ENCODE data around the gene EREG. TPM values are rescaled to one million over a fixed set of nuclear protein-coding genes. Genes with fewer than 3 reads are reported as not detected.
"Not testable (repeated sequence)": the region's sequence is repeated elsewhere in the genome, so short reads cannot be mapped to it uniquely, and the experiment has no call there.

EREG gene
- total RNA-seq, 2 donors from 2014 or later: 1.1 to 7.8 TPM

- no peak overlapping the region for H3K27ac ChIP-seq
- no peaks in the 10 kb centered on the region for H3K27me3 ChIP-seq (replicated peaks; ENCODE audit: insufficient read depth)
- H3K9me3 ChIP-seq: peaks cover 9% of the 10 kb centered on the region
- H3K4me1 ChIP-seq (ENCODE audit: control insufficient read depth in 1 of 2, low read depth in 2 of 2): no peaks in the 10 kb centered on the region
- no peak for TF ChIP-seq CTCF (IDR thresholded peaks at IDR 0.05)
- H3K36me3 ChIP-seq: no peaks in the 10 kb centered on the region
- DNase-seq (ENCODE audit: low spot score) (no peak), ATAC-seq (ENCODE audit: insufficient number of reproducible peaks, low FRiP score, low read depth) (no peak)
- no peak overlapping the region for H3K4me3 ChIP-seq
These were observed 25.4 kb upstream of the EREG start for GRCh38 chr4:74339501-74339900.

DNA sequence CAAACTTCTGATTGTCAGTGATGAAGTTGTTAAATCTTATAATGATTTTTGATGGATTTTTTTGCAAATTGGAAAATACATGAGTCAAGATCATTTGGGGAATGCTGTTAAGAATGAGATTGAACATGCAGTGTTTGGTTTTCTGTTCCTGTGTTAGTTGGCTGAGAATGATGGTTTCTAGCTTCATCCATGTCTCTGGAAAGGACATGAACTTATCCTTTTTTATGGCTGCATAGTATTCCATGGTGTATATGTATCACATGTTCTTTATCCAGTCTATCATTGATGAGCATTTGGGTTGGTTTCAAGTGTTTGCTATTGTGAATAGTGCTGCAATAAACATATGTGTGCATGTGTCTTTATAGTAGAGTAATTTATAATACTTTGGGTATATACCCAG is 24.5 kb upstream of the EREG start:
- ATAC-seq (ENCODE audit: insufficient number of reproducible peaks, low FRiP score, low read depth); H3K27me3 ChIP-seq (replicated peaks; ENCODE audit: insufficient read depth); DNase-seq (ENCODE audit: low spot score); H3K27ac ChIP-seq; H3K4me1 ChIP-seq (ENCODE audit: control insufficient read depth in 1 of 2, low read depth in 2 of 2); H3K36me3 ChIP-seq; H3K4me3 ChIP-seq: not testable (repeated sequence)
- H3K9me3 ChIP-seq: peaks cover 11% of the 10 kb centered on the region

- Histone ChIP-seq H3K36me3 (no peaks in the 10 kb centered on the region), H3K9me3 (peaks cover 11% of the 10 kb centered on the region), H3K27me3 (replicated peaks; ENCODE audit: insufficient read depth) (no peaks in the 10 kb centered on the region), H3K27ac (no peak overlapping the region), H3K4me3 (no peak overlapping the region), H3K4me1 (ENCODE audit: control insufficient read depth in 1 of 2, low read depth in 2 of 2) (no peaks in the 10 kb centered on the region)
- ATAC-seq (ENCODE audit: insufficient number of reproducible peaks, low FRiP score, low read depth) (no peak), DNase-seq (ENCODE audit: low spot score) (no peak)
- TF ChIP-seq CTCF (IDR thresholded peaks at IDR 0.05): no peak
These were observed 20.9 kb upstream of the EREG start for GRCh38 chr4:74344031-74344430.

GRCh38 chr4:74353858-74354257 is 11.1 kb upstream of the EREG start:
- Histone ChIP-seq H3K36me3 (no peaks in the 10 kb centered on the region), H3K27me3 (replicated peaks; ENCODE audit: insufficient read depth) (no peaks in the 10 kb centered on the region), H3K4me3 (no peak overlapping the region), H3K9me3 (no peaks in the 10 kb centered on the region), H3K4me1 (ENCODE audit: control insufficient read depth in 1 of 2, low read depth in 2 of 2) (no peaks in the 10 kb centered on the region), H3K27ac (no peak overlapping the region)
- no peak for DNase-seq (ENCODE audit: low spot score)
- TF ChIP-seq CTCF (IDR thresholded peaks at IDR 0.05): no peak
- no peak for ATAC-seq (ENCODE audit: insufficient number of reproducible peaks, low FRiP score, low read depth)

DNA sequence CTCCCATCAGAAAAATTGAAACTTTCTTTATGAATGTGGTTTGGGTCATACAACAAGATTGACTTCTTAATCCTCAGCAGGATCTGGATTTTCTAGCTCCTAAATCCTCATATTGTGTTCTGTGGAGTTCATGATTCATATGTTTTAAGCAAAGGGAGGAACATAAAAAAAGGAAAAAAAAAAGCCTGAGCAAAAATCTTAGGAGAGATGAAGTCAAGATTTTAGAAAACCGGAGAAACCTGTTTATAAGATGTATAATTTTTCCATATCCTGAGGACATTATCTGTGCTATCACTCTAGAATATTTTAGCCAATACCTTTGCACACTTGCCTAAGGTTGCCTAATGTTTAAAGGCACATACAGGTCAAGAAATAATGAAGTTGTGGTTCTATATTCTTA is 7.0 kb upstream of the EREG start:
- Histone ChIP-seq H3K4me1 (ENCODE audit: control insufficient read depth in 1 of 2, low read depth in 2 of 2) (no peaks in the 10 kb centered on the region), H3K4me3 (no peak overlapping the region), H3K9me3 (no peaks in the 10 kb centered on the region), H3K27ac (no peak overlapping the region), H3K36me3 (no peaks in the 10 kb centered on the region), H3K27me3 (replicated peaks; ENCODE audit: insufficient read depth) (no peaks in the 10 kb centered on the region)
- DNase-seq (ENCODE audit: low spot score): no peak
- no peak for ATAC-seq (ENCODE audit: insufficient number of reproducible peaks, low FRiP score, low read depth)
- no peak for TF ChIP-seq CTCF (IDR thresholded peaks at IDR 0.05)

- H3K27ac ChIP-seq: no peak overlapping the region
- no peaks in the 10 kb centered on the region for H3K27me3 ChIP-seq (replicated peaks; ENCODE audit: insufficient read depth)
- no peak overlapping the region for H3K4me3 ChIP-seq
- no peaks in the 10 kb centered on the region for H3K36me3 ChIP-seq
- DNase-seq (ENCODE audit: low spot score) (no peak), ATAC-seq (ENCODE audit: insufficient number of reproducible peaks, low FRiP score, low read depth) (no peak)
- no peaks in the 10 kb centered on the region for H3K9me3 ChIP-seq
- no peak for TF ChIP-seq CTCF (IDR thresholded peaks at IDR 0.05)
- H3K4me1 ChIP-seq (ENCODE audit: control insufficient read depth in 1 of 2, low read depth in 2 of 2): peaks cover 9 to 10% of the 10 kb centered on the region in 2 donors
These were observed 3.3 kb upstream of the EREG start for GRCh38 chr4:74361671-74362070.
